Endothelial cell of umbilical vein (primary cell): Measurements from ENCODE around the gene ALK. TPM values are rescaled to one million over a fixed set of nuclear protein-coding genes. Genes with fewer than 3 reads are reported as not detected.

Experiments used
- BruUV-seq: library from RNA; stranded (reverse); fragments of 400-500 nt; replicated peaks from 2 replicates; lab custom pipeline; 2021; lab: Mats Ljungman, UMichigan
- CTCF ChIA-PET: fragments of 300-600, 350-600 bp; sonication (Branson Sonifier 250); formaldehyde crosslinking; loops from one replicate; lab custom pipeline; 2021; ENCODE audit warnings: antibody characterized with exemption, inconsistent platforms; lab: Charles Lee
- POLR2A ChIA-PET: fragments of 300-600, 350-600 bp; sonication (Branson Sonifier 250); formaldehyde crosslinking; loops from one replicate; lab custom pipeline; 2021; ENCODE audit warnings: antibody characterized with exemption, inconsistent platforms; lab: Charles Lee
- DNase-seq: peaks from one replicate; pipeline ENCODE4 v3.0.0-alpha.2; 2011; ENCODE audit warnings: low read depth, low spot score
- FAIRE-seq: peaks from 2 replicates; lab custom pipeline; 2011; peaks lifted over from hg19 to GRCh38; lab: Jason Lieb, UNC
- H2AFZ ChIP-seq: 2 replicates; pipeline ENCODE4 v1.6.0; 2012; ENCODE audit warnings: low read depth, low read length, control low read depth, inconsistent platforms
- H3K27ac ChIP-seq: 2 replicates; pipeline ENCODE4 v1.5.1; 2011; ENCODE audit warnings: low read depth, mild to moderate bottlenecking, control low read depth, low read length, moderate library complexity; ENCODE audit not compliant: insufficient read depth
- H3K27me3 ChIP-seq, 2 experiments: 2 replicates each; pipeline versions ENCODE4 v1.6.0 to v1.6.1; 2011; ENCODE audit warnings: low read length in 2 of 2, mixed read lengths in 1 of 2; ENCODE audit not compliant: control insufficient read depth in 2 of 2, insufficient read depth in 2 of 2
- H3K36me3 ChIP-seq, 2 experiments: 2 replicates in 1 of 2; 3 replicates in 1 of 2; pipeline ENCODE4 v1.5.1; 2011; ENCODE audit warnings: low read length in 2 of 2, mild to moderate bottlenecking in 1 of 2, moderate library complexity in 1 of 2; ENCODE audit not compliant: control insufficient read depth in 2 of 2, insufficient read depth in 2 of 2; ENCODE audit errors: extremely low read depth in 1 of 2
- H3K4me1 ChIP-seq: 3 replicates; pipeline ENCODE4 v1.5.1; 2011; ENCODE audit warnings: mild to moderate bottlenecking, low read length; ENCODE audit not compliant: control insufficient read depth, insufficient read depth; ENCODE audit errors: extremely low read depth
- H3K4me2 ChIP-seq: 2 replicates; pipeline ENCODE4 v1.6.1; 2011; ENCODE audit warnings: low read length, control low read depth, mixed read lengths; ENCODE audit not compliant: insufficient read depth
- H3K4me3 ChIP-seq, 3 experiments: fragments of 200-600 bp in 1 of 3; sonication (generic), shearing (Covaris generic) in 1 of 3; replicated peaks in 1 of 3; 2 replicates each; pipeline ENCODE4 v1.5.1; 2011 to 2016; ENCODE audit warnings: control low read depth in 3 of 3, low read length in 3 of 3, mild to moderate bottlenecking in 2 of 3, inconsistent platforms in 1 of 3, low read depth in 1 of 3, moderate library complexity in 1 of 3; ENCODE audit not compliant: insufficient read depth in 1 of 3
- H3K79me2 ChIP-seq: 2 replicates; pipeline ENCODE4 v1.6.0; 2012; ENCODE audit warnings: low read length, inconsistent platforms; ENCODE audit not compliant: control insufficient read depth, insufficient read depth
- H3K9ac ChIP-seq: replicated peaks from 2 replicates; pipeline ENCODE3; 2011; ENCODE audit warnings: low read length, control low read depth; ENCODE audit not compliant: insufficient read depth; ENCODE audit errors: extremely low read depth
- H3K9me1 ChIP-seq: replicated peaks from 3 replicates; pipeline ENCODE4 v1.6.0; 2011; ENCODE audit warnings: mild to moderate bottlenecking, low read length; ENCODE audit not compliant: control insufficient read depth, insufficient read depth; ENCODE audit errors: extremely low read depth
- H3K9me3 ChIP-seq: replicated peaks from 2 replicates; pipeline ENCODE4 v1.5.1; 2012; ENCODE audit warnings: low read length, inconsistent platforms; ENCODE audit not compliant: control insufficient read depth, insufficient read depth
- H4K20me1 ChIP-seq: replicated peaks from 2 replicates; pipeline ENCODE3; 2011; ENCODE audit warnings: mild to moderate bottlenecking, low read length; ENCODE audit not compliant: control insufficient read depth, insufficient read depth; ENCODE audit errors: extremely low read depth
- CTCF ChIP-seq, 2 donors: IDR thresholded peaks; 1 replicate in 1 of 2; 2 replicates in 1 of 2; pipeline ENCODE4 v1.5.1; 2011; ENCODE audit warnings: low read length in 2 of 2, mild to moderate bottlenecking in 2 of 2, moderate library complexity in 2 of 2, control low read depth in 1 of 2, inconsistent platforms in 1 of 2, low read depth in 1 of 2; ENCODE audit not compliant: insufficient read depth in 1 of 2; ENCODE audit errors: extremely low read depth in 1 of 2
- EZH2 ChIP-seq: IDR thresholded peaks from 2 replicates; pipeline ENCODE4 v1.6.1; 2012; ENCODE audit warnings: borderline replicate concordance, low read depth, mild to moderate bottlenecking, moderate library complexity, low read length, inconsistent platforms; ENCODE audit not compliant: severe bottlenecking
- FOS ChIP-seq: IDR thresholded peaks from 2 replicates; pipeline ENCODE4 v1.6.1; 2011; ENCODE audit warnings: mild to moderate bottlenecking, low read length, moderate library complexity, borderline replicate concordance; ENCODE audit not compliant: insufficient read depth
- GATA2 ChIP-seq: IDR thresholded peaks from 2 replicates; pipeline ENCODE4 v1.7.0; 2011; ENCODE audit warnings: low read depth, mild to moderate bottlenecking, moderate library complexity, mixed read lengths, low read length; ENCODE audit not compliant: insufficient read length, insufficient read depth
- JUN ChIP-seq: IDR thresholded peaks from 2 replicates; pipeline ENCODE4 v1.6.1; 2011; ENCODE audit warnings: borderline replicate concordance, low read depth; ENCODE audit not compliant: insufficient read length, insufficient read depth
- MAX ChIP-seq: IDR thresholded peaks from 2 replicates; pipeline ENCODE4 v1.6.1; 2011; ENCODE audit not compliant: insufficient read depth, insufficient read length
- MYC ChIP-seq: IDR thresholded peaks from one replicate; pipeline ENCODE4 v1.6.1; 2011; ENCODE audit warnings: mild to moderate bottlenecking, low read depth, low read length
- POLR2A ChIP-seq: IDR thresholded peaks from 2 replicates; pipeline ENCODE4 v1.6.1; 2012; ENCODE audit warnings: low read depth, mild to moderate bottlenecking, control low read depth, low read length
- POLR2AphosphoS5 ChIP-seq: IDR thresholded peaks from 2 replicates; pipeline ENCODE4 v1.6.1; 2012; ENCODE audit warnings: low read depth, mild to moderate bottlenecking, control low read depth, low read length, moderate library complexity; ENCODE audit not compliant: insufficient read depth
- dilution Hi-C: fragments of 300-500 bp; cut with MboI; formaldehyde crosslinking; loops from one replicate; pipeline ENCODE4 v1.15.0; 2019; ENCODE audit warnings: low sequenced_read_pairs; ENCODE audit not compliant: extremely low pct_ligation_motif_present
- intact Hi-C: fragments of 100-400 bp; cut with micrococcal nuclease; formaldehyde crosslinking; loops from one replicate; pipeline ENCODE4 v1.10.0; 2022
- polyA plus RNA-seq, 4 experiments: library from polyadenylated mRNA; depleted of rRNA in 3 of 4; stranded (reverse) in 3 of 4; unstranded in 1 of 4; fragments of >200 nt; gene quantifications; 2 replicates each; pipeline versions ENCODE4 v1.2.1 to v1.2.3, GENCODE V29; 2011 to 2012; ENCODE audit warnings: missing spikeins in 1 of 4
- total RNA-seq: library from RNA; stranded (reverse); gene quantifications from 2 replicates; pipeline ENCODE4 v1.2.3, GENCODE V29; 2021

Gene ALK
- total and polyA plus RNA-seq, 2 donors (not counting 3 experiments of a cell fraction or from before 2014, with no cell fraction given): not detected

GRCh38 chr2:29894822-29895614 is 26.4 kb downstream of the ALK start:
- Histone ChIP-seq H3K4me3 (no peak overlapping the region), H3K4me1 (no peaks in the 10 kb centered on the region), H4K20me1 (no peaks in the 10 kb centered on the region), H3K9ac (no peak overlapping the region), H3K9me3 (no peaks in the 10 kb centered on the region), H3K27me3 (no peaks in the 10 kb centered on the region), H3K27ac (no peak overlapping the region), H3K4me2 (no peak overlapping the region), H2AFZ (no peak overlapping the region), H3K9me1 (no peaks in the 10 kb centered on the region), H3K79me2 (no peaks in the 10 kb centered on the region), H3K36me3 (no peaks in the 10 kb centered on the region)
- no peak for FAIRE-seq
- TF ChIP-seq POLR2A: no peak
- no peak for TF ChIP-seq EZH2
- no peak for TF ChIP-seq JUN
- TF ChIP-seq POLR2AphosphoS5: no peak
- TF ChIP-seq MYC: no peak
- TF ChIP-seq CTCF (IDR thresholded peaks at IDR 0.05; ENCODE audit: extremely low read depth in 1 of 2, insufficient read depth in 1 of 2, low read depth in 1 of 2, low read length in 2 of 2): no peak
- TF ChIP-seq FOS: no peak
- TF ChIP-seq MAX: no peak
- TF ChIP-seq GATA2: no peak
- ChIA-PET POLR2A (no interaction called here), CTCF (no interaction called here)
- intact Hi-C loops: no loop called here
- DNase-seq: no peak
- no TSS peak for BruUV-seq
- dilution Hi-C loops: no loop called here
